ENCODE results near the gene PRAMEF7. TPM values are rescaled to one million over a fixed set of nuclear protein-coding genes. Genes with fewer than 3 reads are reported as not detected.
"Not testable (repeated sequence)": the region's sequence is repeated elsewhere in the genome, so short reads cannot be mapped to it uniquely, and the experiment has no call there.

PRAMEF7 gene
- total RNA-seq: not detected

DNA sequence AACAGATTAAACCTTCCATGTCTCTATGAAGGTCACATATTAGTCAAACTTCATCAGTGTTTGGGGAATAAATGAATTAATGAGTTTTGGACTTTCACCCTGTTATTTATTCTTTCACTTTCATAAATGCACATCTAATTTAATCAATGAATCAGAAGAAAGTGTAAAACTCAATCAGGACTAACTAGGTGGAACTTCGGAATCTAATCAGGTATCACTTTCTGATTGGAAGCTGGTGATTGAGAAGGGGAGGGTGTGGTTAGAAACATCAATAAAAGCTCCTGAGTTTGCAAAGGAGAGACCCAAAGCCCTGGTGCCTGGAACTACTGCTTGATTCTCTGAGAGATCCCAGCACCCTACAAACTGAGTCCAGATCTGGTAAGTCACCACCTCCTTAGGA lies at the start of gene PRAMEF7:
Gene PRAMEF7 (plus strand): TSS at position 301 of the 400 bp plus-strand sequence. CDS start 1,083 bp downstream, outside the sequence.
- TF ChIP-seq, protein P1, sequence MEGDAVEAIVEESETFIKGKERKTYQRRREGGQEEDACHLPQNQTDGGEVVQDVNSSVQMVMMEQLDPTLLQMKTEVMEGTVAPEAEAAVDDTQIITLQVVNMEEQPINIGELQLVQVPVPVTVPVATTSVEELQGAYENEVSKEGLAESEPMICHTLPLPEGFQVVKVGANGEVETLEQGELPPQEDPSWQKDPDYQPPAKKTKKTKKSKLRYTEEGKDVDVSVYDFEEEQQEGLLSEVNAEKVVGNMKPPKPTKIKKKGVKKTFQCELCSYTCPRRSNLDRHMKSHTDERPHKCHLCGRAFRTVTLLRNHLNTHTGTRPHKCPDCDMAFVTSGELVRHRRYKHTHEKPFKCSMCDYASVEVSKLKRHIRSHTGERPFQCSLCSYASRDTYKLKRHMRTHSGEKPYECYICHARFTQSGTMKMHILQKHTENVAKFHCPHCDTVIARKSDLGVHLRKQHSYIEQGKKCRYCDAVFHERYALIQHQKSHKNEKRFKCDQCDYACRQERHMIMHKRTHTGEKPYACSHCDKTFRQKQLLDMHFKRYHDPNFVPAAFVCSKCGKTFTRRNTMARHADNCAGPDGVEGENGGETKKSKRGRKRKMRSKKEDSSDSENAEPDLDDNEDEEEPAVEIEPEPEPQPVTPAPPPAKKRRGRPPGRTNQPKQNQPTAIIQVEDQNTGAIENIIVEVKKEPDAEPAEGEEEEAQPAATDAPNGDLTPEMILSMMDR (IDR thresholded peaks at IDR 0.05; ENCODE audit: low read depth): not testable (repeated sequence)

DNA sequence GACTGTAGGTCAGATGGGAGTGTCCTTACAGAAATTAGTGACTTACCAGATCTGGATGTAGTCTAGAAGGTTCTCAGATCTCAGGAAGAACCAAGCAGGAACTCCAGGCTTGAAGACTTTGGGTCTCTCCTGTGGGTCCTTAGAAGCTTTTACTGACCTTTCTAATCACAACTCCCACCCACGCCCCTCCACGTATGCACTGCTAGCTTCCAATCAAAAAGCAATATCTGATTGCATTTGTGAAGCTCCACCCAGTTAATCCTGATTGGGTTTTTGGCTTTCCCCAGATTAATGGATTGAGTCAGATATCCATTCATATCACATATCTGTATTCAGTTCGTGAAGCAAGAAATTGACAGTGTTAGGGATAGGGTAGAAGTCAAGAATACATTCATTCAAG lies 30.3 kb upstream of the PRAMEF7 start, which contains the start of gene PRAMEF4:
Gene PRAMEF4 (minus strand): TSS at position 101 of the 400 bp plus-strand sequence. CDS start 2,807 bp downstream, outside the sequence.
- TF ChIP-seq, protein P1 (IDR thresholded peaks at IDR 0.05; ENCODE audit: low read depth): not testable (repeated sequence)

DNA sequence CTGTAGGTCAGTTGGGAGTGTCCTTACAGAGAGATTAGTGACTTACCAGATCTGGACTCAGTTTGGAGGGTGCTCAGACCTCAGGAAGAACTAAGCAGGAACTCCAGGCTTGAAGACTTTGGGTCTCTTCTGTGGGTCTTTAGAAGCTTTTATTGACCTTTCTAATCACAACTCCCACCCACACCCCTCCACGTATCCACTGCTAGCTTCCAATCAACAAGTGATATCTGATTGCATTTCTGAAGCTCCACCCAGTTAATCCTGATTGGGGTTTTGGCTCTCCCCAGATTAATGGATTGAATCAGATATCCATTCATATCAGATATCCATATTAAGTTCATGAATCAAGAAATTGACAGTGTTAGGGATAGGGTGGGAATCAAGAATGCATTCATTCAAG lies 18.2 kb upstream of the PRAMEF7 start, which contains the start of gene PRAMEF10:
Gene PRAMEF10 (minus strand): TSS at position 101 of the 400 bp plus-strand sequence. CDS start 2,423 bp downstream, outside the sequence.
- TF ChIP-seq, protein P1 (IDR thresholded peaks at IDR 0.05; ENCODE audit: low read depth): not testable (repeated sequence)

DNA sequence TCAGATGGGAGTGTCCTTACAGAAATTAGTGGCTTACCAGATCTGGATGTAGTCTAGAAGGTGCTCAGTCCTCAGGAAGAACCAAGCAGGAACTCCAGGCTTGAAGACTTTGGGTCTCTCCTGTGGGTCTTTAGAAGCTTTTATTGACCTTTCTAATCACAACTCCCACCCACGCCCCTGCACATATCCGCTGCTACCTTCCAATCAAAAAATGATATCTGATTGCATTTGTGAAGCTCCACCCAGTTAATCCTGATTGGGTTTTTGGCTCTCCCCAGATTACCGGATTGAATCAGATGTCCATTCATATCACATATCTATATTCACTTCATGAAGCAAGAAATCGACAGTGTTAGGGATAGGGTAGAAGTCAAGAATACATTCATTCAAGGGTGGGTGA lies 31.1 kb downstream of the PRAMEF7 start, which contains the start of gene PRAMEF6:
Gene PRAMEF6 (minus strand): TSS at position 101 of the 400 bp plus-strand sequence. CDS start 5,062 bp downstream, outside the sequence.
- TF ChIP-seq, protein P1 (IDR thresholded peaks at IDR 0.05; ENCODE audit: low read depth): not testable (repeated sequence)

Small RNA genes lying within 50 kb of the gene (small RNA-seq; reads per million reads assigned to genes)
- not detected for gene RNU6-1072P

Other genes starting within 250 kb of the PRAMEF7 start
- under 1 TPM in 2 of 4 donors, not detected in 2; 0.16 to 0.19 TPM for gene AADACL3, start 200.5 kb upstream of the PRAMEF7 start, total RNA-seq
- gene CFAP107, start 170.4 kb upstream of the PRAMEF7 start, total RNA-seq: not detected
- gene PRAMEF12, start 142.9 kb upstream of the PRAMEF7 start, total RNA-seq: not detected
- not detected for gene PRAMEF1, start 125.2 kb upstream of the PRAMEF7 start, total RNA-seq
- not detected for gene PRAMEF11, start 85.2 kb upstream of the PRAMEF7 start, total RNA-seq
- gene HNRNPCL1, start 67.9 kb upstream of the PRAMEF7 start, total RNA-seq: not detected
- not detected for gene PRAMEF2, start 59.5 kb upstream of the PRAMEF7 start, total RNA-seq
- gene PRAMEF4, start 30.4 kb upstream of the PRAMEF7 start, total RNA-seq: not detected
- gene PRAMEF10, start 18.3 kb upstream of the PRAMEF7 start, total RNA-seq: not detected
- not detected for gene PRAMEF6, start 31.0 kb downstream of the PRAMEF7 start, total RNA-seq
- not detected for gene PRAMEF27, start 140.0 kb downstream of the PRAMEF7 start, total RNA-seq
- gene HNRNPCL3, start 144.2 kb downstream of the PRAMEF7 start, total RNA-seq: not detected
- gene PRAMEF25, start 154.2 kb downstream of the PRAMEF7 start, total RNA-seq: not detected
- not detected for gene HNRNPCL2, start 200.2 kb downstream of the PRAMEF7 start, total RNA-seq
- not detected for gene PRAMEF26, start 239.4 kb downstream of the PRAMEF7 start, total RNA-seq
- gene HNRNPCL4, start 249.0 kb downstream of the PRAMEF7 start, total RNA-seq: not detected